HG03139 (cell line): ENCODE measurements around the gene BTBD9.

Experiments used
- ATAC-seq: cut with Tn5 transposase; IDR thresholded peaks from one replicate; pipeline ENCODE4 v1.9.1; 2021; ENCODE audit not compliant: unreplicated experiment

BTBD9 gene

DNA sequence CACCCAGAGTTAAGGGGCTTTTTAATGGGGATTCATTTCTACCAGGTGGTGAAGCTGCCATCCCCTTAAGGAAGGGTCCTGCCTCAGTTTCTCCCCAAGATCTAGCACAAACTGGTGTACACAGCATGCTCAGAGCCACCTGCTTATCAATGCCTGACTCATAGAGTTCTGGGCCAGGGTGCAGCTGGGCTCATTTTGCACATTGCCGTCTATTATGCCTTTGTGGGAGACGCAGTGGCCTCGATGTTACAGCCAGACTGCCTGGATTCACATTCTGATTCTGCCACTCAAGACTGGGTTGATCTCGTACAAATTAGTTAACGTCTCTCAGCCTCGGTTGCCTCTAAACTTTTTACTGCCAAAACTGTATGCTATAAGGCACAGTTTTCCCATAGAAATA lies 454.5 kb downstream of the BTBD9 start:
- ATAC-seq: no peak

DNA sequence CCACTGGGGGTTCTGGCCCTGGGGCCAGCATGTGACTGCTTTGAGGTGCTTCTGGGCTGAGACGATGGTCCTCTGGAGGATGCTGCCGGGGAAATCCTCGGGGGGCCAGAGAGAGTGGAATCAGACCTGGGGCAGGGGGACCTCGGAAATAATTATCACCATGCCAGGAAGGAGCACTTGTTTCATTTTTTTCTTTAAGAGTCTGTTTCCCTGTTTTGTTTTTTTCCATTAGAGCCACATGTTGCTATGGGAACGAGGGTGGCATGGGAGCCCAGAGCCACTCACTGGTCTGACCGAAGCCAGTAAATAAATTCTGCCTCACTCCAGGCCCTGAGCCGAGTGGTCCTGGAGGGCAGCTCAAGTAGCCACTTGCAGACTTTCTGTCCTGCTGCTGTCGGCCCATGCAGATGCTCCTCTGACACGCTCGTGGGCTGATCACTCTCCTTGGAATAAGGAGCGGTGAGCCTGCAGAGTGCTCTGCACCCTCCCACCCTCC lies 455.1 kb downstream of the BTBD9 start:
- no peak for ATAC-seq

DNA sequence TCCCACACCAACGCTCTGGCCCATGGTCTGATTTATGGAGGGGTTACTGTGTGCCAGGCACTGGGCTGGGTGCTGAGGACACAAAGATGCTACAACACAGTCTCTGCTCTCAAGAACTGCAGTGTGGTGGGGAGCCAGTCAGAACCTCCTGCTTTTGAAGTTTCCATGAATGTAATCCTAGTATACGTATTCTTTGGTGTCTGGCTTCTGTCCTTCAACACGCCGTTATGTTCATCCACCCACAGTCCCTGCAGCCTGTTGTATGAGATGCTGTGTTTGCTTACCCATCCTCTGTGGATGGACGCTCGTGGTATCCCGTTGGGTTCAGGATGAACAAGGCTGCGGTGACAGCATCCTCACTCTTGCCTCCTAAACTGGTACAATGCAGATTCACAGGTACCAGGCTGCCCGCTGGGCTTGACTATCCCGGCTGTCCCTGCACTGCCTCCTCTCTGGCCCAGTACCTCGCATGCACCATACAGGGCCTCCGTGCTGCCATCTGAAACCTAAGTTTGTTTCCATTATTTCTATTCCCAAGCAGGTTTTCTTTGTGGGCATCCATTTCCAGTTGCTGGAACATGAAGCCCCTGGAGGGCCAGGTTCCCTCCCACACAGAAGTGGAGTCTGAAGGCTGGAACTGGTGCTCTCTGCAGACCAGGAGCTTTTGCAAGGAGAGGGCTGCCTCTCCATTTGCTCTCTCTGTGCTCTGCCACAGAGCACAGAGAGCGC lies 455.7 kb downstream of the BTBD9 start:
- no peak for ATAC-seq

DNA sequence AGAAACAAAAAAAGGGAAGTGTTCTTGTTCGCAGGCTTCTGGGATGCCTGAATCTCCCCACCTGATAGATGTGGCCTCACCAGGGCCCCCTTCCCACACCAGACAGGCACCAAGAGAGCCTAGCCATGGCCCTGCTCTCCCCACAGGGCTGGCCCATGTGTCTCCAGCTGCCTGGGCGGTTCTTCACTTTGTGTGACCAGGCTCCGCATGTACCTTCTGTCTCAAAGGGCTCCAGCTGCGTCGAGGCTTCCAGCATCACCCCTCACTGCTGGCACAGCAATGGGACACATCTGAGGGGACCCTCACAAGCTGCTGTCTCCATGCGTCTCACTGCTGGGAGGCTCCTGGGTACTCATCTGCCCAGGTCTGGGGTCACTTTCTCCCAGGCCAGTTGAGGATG lies 457.3 kb downstream of the BTBD9 start:
- no peak for ATAC-seq

DNA sequence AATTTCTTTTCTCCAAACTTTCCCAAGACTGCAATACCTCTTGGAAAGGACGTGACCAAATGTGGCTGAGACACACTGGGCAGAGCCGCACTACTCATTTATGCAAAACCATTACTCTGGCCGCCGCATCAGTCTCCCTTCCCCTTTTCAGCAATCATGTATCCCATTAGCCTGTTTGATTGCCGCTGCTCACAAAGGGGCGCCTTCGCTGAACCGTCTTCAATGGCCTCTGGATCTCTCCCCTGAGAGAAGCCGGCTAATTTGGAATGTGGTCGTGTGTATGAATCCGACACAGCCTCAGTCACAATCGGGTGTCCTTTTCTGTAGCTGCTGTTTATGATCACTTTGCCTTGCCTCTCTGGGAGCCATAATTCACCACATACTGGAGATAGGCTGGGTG lies 459.1 kb downstream of the BTBD9 start:
- no peak for ATAC-seq

DNA sequence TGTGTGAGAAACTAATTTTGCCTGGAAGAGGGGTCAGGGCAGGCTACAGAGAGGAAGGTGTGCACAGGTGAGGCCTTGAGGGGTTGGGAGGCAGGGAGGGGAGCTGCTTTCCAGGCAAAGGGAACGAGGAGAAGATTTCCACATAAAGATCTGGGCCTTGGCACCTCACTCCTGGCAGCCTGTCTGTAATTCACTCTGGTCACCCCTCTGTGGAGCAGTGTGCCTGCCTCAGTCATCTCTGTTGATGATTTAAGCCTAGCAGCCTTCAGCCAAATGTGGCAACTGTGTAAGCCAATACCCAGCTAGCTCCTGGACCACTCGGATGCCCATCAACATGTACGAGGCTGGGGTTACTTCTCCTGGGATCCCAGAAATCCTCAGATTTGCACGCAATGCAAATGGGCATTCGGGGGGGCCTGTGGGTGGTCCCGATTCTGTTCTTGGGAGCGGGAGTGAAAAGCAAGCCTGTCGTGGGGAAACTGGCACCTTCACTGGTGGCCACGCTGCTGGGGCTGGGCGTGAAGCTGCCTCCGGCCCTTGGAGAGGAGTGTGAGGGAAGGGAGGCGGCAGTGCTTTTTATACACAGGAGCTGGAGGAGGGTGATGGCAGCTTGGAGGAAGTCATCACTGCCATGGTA lies 459.8 kb downstream of the BTBD9 start:
- no peak for ATAC-seq

DNA sequence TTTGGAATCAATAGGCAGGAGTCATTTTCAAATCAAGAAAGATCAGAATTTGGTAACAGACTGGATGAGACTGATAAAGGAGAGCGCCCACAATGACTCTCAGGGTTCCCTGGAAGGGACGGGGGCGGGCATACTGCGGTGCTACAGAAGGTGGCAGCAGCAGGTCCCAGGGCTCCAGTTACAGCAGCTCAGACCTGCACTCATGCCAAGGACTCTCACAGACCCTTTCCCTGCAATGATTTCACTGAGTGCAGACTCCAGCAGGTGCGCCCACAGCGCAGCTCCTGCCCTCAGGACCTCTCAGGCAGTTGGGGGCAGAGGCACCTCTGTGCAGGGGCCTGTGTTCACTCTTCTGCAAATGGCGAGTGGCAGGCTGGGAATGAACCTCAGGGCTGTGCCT lies 460.4 kb downstream of the BTBD9 start:
- no peak for ATAC-seq

DNA sequence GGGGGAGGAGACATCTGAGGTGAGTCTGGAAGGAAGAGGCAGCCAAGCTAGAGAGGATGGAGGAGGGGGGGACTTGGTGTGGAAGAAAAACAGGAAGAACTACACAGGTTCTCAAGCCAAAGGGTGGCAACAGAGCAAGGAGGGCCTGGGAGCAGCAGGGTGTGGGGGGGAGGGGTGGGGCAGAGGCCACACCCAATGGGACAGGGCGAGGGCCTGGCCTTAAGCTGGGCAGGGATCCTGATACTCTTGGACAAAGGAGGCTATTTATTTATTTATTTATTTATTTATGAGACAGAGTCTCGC lies 461.2 kb downstream of the BTBD9 start:
- no peak for ATAC-seq

DNA sequence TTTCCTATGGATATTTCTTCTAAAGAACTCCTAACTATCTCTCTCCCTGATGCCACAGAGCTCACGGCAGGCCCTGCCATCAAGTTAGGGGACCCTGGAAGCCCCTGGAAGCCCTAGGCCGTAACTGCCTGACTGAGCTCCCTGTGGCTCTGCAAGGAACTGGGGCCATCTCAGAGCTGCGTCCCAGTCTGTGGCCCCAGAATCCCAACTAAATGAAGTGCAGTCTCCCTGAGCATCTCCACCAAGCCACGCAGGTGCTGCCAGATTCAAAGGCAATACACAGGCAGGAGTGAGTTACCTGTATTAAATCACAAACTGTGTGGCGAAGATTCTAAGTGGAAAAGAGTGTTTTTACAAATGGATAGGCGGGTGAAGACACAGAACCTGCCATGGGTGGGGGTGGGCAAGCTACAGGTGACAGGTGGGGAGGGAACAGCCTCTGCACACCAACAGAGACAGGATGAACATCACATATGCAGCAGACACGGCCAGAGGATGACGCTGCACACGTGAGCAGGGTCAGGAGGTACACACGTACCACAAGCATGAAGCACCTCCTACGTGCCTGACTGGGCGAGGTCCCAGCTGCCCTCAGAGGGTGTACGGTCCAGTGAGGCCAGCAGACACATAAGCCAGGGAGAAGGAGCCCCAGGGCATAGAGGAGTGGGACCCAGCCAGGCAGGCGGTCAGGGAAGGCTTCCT lies 461.7 kb downstream of the BTBD9 start:
- ATAC-seq: no peak

DNA sequence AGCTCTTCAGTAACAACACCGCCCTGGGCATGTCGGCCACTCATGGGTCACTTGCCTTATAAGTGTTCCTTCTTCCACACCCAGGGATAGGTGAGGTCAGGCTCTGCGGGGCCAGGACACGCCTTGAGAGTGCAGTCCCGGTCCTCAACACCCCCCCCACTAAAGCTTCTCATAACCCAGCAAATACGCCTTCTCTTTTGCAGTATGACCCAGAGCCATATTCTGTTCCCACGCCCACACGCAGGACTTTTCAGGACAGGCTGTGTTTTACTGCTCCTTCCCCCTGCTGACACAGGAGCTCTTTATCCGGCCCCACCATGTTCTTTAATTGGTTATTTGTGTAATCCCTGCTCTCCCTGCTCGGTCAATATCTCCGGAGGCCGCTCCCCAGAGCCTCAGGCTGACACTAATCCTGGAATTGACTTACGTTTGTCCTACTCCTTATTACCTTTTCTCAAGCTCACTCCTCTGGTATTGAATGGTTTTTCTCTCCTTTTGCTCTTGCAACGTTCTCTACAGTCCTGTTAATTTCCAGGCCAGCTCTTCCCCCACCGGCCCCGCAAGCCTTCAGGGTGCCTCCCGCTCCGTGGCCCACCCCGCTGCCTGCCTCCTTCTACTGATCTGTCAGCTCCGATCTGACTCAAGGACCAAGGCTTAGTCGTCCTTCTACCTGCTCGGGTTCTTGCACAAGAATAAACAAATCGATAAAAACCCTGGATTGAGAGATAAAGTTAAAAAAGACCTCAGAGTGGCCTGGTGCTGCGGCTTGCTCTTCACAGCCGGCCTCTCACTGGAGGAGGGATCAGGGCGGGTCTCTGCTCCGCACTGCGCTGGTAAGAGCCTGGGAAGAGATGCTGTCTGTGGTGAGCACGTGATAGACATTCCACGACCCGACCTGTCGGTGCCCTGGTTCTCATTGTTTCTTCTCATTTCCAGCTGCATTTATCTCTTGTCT lies 462.7 kb downstream of the BTBD9 start:
- no peak for ATAC-seq

DNA sequence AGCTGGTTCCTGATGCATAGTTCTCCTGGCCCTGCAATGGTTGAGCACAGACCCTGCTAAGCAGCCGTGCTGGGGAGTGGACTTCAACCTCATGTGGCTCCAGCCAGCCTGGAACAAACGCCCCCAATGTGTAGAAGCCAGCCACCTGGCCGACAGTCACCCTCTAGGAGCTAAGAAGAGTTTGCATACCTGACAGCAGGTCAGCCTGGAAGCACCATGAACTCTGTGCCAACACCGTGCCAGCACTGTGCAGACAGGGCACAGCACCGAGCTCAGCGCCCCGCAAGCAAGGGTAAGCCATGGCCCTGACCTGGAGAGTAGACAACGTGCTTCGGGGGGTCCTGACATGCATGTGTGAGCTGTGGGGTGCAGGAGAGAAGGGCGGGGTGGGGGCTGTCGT lies 463.9 kb downstream of the BTBD9 start:
- ATAC-seq: no peak

DNA sequence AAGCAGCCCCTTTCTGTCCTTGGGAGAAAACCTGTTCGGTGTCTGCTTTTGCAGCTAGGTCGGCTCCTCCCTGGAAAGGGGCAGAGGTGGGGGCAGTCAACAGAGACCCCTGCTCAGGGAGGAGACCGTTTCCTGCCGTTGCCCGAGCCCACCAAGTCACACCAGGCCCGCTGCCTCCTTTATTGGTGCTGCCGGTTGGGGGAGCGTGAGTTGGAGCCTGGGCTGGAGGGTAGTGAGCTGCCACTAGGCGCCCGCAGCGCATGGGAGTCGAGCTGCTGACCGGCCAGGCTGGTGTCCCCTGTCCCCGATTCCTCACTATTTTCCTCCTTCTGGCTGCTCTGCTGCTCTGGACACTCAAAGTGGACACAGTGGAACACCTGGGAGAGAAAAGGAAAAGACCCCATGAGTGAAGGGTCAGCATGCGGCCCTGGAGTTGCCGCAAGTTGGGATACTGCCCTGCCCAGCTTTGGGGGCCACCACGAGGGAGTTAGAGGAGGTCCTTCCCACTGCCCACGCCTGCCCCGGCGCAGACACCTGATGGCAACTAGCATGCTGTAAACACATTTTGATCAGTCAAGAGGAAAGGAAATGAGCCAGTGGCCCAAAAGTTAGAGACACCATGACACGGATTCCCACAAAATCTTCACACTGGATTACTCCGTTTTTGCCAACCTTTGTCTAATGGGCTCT lies 464.8 kb downstream of the BTBD9 start:
- ATAC-seq: no peak

DNA sequence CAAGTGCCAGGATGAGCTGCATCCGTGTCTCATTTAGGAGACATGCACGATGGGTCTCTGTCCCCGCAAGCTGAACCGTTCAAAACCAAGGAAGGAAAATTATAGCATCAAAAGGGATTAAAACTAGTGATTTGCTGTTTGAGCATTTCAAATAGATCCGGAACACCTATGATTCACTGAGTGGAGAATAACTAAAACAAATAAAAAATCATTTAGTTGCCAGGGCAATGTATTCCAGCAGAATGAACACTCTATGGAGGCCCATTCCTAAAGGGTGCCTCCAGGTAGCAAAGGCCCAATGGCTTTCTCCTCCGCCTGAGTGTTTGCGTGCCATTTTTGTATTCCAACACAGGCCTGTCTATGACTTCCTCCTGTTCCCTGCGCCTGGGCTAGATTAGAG lies 465.4 kb downstream of the BTBD9 start:
- no peak for ATAC-seq

DNA sequence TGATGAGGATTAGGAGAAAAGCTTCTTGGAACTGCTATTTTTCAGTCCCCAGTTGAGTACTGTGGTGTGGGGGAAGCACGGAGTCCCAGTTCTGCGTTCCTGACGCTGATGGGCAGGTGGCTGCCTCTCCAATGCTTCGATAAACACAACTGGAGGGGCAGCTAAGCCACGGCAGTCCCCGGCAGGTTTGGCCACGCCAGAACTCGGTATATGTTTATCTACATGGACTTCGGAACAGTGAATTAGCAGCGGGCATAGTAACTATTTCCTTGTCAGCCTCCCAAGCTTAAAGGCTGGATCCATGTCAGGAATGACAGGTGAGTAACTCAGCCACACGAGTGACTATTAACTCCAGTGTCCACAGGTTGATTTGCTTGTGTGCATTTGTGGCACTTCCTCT lies 465.8 kb downstream of the BTBD9 start:
- no peak for ATAC-seq

DNA sequence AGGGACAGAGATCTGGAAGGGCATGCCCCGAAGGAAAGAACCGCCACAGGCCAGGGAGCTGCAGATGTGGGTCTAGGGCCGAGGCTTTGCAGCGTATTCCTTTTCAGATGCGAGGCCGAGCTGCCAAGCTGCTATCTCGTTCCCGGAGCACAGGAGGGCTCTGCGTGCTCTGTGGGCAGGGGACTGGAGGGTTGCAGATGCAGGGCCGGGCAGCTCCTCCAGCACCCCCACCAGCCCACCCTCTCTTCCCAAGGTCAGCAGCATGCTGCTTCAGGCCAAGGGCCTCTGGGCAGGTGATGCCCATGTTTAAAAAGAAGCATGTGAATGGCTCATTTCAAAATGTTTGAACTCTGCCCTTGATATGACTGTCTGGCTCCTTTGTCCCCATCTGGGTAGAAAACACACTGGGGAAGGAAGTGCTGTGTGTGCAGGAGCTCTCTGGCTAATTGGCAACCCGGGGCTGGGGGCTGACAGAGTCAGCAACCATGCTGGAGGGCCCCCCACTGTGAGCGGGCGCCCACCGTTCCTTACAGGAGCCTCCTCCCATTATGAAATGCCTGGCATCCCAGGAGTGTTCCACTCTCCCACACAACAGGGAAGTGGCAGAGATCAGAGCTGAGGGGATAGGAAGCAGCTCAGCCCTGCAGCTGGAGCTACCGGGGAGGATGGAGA lies 466.9 kb downstream of the BTBD9 start:
- no peak for ATAC-seq

DNA sequence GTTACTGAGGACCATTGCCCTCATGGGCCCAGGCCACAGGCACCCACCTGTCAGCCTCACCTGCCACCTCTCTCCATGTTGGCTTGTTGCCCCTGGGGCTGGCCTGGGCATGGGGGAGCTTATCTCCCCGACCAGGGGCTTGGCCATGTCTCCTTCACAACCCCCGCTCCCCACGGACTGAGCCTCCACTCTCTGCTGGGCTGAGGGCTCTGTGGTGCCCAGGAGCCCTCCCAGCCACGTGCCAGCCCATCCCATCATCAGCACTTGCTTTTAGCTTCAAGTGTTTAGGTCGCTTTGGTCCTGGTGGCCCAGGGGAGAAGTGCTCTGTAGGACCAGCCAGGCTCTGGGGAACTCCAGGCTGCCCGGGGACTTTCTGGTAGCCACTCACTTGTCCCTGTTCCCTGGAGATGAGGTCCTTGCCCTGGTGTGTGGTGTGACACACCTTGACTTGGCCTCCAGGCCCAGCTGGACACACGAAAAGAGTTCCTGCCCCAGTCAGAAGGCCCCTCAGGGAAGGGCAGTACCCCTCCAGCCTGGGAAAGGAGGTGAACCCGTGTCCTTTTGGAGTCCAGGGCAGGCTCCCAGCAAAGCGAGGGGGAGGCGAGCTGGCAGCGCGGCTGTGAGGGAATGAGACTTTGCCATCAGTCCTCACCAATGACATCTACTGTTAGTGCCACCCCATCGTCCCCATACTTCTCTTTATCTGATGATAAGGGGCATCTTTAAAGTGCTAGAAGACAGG lies 467.6 kb downstream of the BTBD9 start:
- no peak for ATAC-seq

DNA sequence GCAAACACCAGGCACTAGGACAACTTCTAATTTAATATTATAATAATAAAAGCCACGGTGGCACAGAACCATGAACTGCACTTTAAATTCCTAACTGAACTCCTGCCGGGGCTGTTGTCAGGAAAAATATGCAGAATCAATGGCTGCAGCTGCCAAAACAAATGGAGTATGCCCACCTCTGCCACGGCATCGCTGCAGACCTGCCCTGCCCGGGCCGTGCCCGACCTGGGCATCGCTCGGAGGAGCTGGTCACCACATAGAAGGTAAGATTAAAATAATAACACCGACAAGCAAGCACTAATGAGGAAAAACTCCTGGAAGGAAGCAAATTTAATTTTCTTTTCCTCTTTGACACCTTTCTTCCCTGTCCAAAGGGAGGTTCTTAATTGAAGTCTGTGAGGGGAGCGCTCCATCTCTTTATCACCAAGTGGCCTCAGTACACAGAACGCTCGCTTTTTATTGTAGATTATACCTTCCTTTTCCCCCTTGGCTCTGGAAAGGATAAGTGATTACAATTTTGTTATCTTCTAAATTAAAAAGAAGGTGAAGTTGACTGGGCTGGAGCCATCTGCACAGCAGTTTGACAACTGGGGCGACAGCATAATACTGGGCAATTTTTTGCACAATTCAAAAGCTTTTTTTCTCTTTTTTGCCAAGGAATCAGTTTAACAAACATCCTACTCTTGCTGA lies 468.9 kb downstream of the BTBD9 start:
- no peak for ATAC-seq

DNA sequence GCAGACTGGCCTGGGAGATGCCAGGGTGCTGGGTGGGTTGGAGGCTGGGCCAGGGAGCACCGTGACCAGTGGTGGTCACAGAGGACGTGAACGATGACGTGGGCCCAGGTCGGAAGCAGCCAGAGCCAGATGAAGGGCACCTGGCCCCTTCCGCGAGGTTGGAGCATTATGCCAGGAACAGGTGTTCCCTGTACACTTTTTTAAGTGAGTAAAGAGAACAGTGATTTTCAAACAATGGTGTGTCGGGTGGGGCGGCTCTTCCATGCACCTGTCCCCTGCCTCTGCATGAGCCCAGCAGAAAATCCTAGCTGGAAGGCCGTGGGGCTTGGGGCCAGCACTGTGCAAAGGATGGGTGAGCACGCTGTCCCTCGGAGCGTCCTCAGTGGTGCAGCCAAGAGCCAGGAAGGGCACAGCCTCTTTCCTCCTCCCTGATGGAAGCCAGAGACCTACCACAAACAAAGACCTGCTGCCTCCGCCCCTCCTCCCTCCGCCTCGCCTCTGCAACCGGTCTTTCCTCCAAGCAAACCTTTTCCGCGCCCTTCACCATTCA lies 469.7 kb downstream of the BTBD9 start:
- ATAC-seq: no peak
